ENCODE measurements around the gene AKT1S1. TPM values are rescaled to one million over a fixed set of nuclear protein-coding genes. Genes with fewer than 3 reads are reported as not detected.

AKT1S1 gene
- total RNA-seq, 4 donors from 2014 or later = 5.5 to 20.3 (median 9.1) TPM

DNA sequence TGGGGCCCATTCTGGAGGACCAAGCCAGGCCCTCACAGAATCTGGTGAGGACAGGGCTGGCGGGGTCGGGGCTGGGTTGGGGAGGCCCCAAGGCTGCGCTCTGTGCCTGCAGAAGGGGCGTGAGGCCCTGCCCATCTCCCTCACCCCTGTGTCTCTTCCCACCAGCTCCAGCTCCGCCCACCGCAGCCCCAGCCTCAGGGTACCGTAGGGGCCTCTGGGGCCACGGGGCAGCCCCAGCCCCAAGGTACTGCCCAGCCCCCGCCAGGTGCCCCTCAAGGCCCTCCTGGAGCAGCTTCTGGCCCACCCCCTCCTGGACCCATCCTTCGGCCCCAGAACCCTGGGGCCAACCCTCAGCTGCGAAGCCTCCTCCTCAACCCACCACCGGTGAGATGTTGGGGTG, 41.6 kb downstream of the AKT1S1 start:
- TF ChIP-seq, protein P1, sequence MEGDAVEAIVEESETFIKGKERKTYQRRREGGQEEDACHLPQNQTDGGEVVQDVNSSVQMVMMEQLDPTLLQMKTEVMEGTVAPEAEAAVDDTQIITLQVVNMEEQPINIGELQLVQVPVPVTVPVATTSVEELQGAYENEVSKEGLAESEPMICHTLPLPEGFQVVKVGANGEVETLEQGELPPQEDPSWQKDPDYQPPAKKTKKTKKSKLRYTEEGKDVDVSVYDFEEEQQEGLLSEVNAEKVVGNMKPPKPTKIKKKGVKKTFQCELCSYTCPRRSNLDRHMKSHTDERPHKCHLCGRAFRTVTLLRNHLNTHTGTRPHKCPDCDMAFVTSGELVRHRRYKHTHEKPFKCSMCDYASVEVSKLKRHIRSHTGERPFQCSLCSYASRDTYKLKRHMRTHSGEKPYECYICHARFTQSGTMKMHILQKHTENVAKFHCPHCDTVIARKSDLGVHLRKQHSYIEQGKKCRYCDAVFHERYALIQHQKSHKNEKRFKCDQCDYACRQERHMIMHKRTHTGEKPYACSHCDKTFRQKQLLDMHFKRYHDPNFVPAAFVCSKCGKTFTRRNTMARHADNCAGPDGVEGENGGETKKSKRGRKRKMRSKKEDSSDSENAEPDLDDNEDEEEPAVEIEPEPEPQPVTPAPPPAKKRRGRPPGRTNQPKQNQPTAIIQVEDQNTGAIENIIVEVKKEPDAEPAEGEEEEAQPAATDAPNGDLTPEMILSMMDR (IDR thresholded peaks at IDR 0.05; ENCODE audit: low read depth) = no peak

DNA sequence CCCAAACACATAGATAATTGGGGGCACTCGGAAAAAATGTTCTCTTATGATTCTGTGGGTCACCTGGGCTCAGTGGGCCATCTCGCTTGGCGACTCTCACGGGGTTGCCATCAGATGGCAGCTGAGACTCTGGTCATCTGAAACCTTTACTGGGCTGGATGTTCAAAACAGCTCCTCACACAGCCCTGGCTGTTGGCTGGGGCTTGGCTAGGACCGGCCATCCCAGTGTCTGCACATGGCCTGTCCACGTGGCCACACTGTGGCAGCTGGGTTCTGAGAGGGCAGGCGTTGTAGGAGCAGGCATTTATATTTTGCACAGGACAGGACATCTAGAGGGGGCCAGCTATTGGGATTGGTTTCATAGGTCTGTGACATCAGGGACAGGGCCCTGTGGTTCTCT, 43.6 kb downstream of the AKT1S1 start:
- TF ChIP-seq, protein P1 (IDR thresholded peaks at IDR 0.05; ENCODE audit: low read depth) = no peak

DNA sequence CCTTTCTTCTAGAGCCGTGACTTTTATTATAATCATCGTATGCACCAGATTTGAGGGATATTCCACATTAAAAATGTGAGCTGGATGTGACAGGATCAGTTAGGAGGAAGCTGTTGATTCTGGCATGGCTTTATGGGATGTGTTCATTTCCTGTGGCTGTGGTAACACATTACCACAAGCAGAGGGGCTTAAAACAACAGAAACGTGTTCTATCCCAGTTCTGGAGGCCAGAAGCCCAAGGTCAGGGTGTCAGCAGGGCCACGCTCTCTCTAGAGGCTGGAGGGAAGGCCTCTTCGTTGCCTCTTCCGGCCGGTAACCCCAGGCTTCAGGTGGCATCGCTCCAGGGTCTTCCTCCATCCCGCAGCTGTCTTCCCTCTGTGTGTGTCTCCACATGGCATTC, 44.6 kb downstream of the AKT1S1 start:
- TF ChIP-seq, protein P1 (IDR thresholded peaks at IDR 0.05; ENCODE audit: low read depth) = no peak

DNA sequence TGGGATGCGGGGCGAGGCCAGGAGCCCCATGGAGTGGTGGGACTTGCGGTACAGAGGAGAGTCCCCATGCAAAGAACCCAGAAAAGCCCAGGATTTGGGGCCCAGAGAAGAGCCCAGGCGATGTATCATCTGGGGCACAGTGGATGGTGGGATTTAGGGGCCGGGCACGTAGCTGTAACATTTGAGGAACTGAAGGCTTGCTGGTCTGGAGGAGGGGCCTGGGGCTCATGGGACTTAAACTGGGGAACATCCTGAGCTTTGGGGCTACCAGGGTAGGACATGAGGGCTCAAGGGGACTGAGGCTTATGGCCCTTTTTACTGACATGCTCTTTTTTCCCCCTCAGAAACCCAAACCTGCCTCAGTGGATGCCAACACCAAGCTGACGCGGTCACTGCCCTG, 45.6 kb downstream of the AKT1S1 start:
- TF ChIP-seq, protein P1 (IDR thresholded peaks at IDR 0.05; ENCODE audit: low read depth) = no peak

DNA sequence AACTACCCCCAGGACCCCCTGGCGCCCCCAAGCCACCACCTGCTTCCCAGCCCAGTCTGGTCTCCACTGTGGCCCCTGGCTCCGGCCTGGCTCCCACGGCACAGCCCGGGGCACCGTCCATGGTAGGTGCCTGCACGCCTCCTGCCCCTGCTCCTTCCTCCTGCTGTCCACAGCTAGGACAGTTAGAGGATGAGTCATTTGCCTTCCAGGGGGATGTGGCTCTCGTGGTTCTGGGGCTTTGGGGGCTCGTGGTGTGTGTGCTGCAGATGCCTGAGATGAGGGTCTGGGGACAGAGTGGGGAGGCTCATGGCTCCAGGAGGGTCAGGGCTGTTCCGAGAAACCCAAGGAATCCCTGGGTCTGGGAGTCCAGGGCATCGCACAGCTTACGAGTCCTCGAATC, 46.4 kb downstream of the AKT1S1 start:
- TF ChIP-seq, protein P1 (IDR thresholded peaks at IDR 0.05; ENCODE audit: low read depth) = no peak

DNA sequence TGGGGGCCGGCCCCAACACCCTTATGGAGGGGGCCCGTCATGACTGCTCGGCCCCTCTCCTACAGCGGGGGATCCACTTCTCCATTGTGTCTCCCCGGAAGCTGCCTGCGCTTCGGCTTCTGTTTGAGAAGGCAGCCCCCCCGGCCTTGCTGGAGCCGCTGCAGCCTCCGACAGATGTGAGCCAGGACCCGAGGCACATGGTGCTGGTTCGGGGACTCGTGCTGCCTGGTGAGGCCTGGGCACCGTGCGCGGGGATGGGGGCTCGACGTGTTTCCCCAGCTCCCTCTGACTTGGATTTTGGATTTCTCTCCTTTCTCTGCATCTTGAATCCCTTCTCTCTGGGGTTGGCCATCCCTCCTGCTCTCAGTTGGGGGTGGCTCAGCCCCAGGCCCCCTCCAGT, 47.4 kb downstream of the AKT1S1 start:
- TF ChIP-seq, protein P1 (IDR thresholded peaks at IDR 0.05; ENCODE audit: low read depth) = no peak

DNA sequence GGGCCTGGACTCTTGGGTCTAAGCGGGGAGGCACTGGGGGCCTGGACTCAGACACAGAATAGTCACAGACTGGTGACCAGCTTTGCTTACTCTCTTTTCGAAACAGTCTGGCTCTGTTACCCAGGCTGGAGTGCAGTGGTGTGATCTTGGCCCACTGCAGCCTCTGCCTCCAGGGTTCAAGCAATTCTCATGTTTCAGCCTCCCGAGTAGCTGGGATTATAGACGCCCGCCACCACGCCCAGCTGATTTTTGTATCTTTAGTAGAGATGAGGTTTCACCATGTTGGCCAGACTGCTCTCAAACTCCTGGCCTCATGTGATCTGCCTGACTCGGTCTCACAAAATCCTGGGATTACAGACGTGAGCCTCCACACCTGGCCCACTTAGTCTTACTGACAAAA, 48.0 kb downstream of the AKT1S1 start:
- TF ChIP-seq, protein P1 (IDR thresholded peaks at IDR 0.05; ENCODE audit: low read depth) = no peak
